ENCODE results near the gene SAFB.

The SAFB gene

DNA sequence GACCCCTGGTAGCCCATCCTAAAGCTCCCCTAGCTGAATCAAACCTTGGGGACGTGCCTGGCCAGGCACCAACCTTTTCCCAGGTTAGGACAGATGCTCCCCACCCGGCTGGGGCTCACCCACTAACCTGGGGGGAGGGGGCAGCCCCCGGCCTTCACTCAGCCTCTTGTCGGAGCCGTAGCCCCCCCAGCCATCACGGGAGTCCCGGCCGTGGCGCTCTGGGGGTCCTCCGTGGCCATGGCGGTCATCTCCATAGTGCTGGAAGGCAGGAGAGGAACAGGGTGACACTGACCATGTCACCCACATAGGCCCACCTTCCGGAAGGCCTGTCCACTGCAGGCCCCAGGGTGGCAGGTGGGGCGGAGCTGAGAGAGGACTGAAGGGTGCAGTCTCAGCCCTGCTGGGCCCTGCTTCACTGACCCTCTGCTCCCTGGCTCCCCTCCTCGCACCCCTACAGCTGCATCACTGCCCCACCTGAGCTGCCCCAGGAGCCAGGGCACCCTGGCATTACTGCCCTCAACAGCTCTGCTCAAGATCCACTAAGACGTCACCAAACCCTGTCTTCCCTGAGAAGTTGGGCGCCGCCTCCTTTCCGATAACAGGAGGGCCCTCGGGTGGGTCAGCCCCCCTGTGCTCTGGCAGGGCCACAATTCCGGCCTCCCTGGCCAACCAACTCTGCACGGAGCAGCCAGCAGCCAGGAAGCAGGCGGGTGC lies 32.6 kb upstream of the SAFB start:
- TF ChIP-seq CTCF (IDR thresholded peaks at IDR 0.05; ENCODE audit: low read depth, low read length) = no peak
- no peak overlapping the region for H3K4me3 ChIP-seq (ENCODE audit: low read depth, low read length)

- H3K4me3 ChIP-seq (ENCODE audit: low read depth, low read length) = no peak overlapping the region
- no peak for TF ChIP-seq CTCF (IDR thresholded peaks at IDR 0.05; ENCODE audit: low read depth, low read length)
Observed at GRCh38 chr19:5590865-5591154, 32.1 kb upstream of the SAFB start.

GRCh38 chr19:5591476-5591875 lies 31.4 kb upstream of the SAFB start:
- no peak overlapping the region for H3K4me3 ChIP-seq (ENCODE audit: low read depth, low read length)
- TF ChIP-seq CTCF (IDR thresholded peaks at IDR 0.05; ENCODE audit: low read depth, low read length) = no peak

- H3K4me3 ChIP-seq (ENCODE audit: low read depth, low read length) = no peak overlapping the region
- TF ChIP-seq CTCF (IDR thresholded peaks at IDR 0.05; ENCODE audit: low read depth, low read length) = no peak
Observed at GRCh38 chr19:5592531-5593342, 30.1 kb upstream of the SAFB start.

DNA sequence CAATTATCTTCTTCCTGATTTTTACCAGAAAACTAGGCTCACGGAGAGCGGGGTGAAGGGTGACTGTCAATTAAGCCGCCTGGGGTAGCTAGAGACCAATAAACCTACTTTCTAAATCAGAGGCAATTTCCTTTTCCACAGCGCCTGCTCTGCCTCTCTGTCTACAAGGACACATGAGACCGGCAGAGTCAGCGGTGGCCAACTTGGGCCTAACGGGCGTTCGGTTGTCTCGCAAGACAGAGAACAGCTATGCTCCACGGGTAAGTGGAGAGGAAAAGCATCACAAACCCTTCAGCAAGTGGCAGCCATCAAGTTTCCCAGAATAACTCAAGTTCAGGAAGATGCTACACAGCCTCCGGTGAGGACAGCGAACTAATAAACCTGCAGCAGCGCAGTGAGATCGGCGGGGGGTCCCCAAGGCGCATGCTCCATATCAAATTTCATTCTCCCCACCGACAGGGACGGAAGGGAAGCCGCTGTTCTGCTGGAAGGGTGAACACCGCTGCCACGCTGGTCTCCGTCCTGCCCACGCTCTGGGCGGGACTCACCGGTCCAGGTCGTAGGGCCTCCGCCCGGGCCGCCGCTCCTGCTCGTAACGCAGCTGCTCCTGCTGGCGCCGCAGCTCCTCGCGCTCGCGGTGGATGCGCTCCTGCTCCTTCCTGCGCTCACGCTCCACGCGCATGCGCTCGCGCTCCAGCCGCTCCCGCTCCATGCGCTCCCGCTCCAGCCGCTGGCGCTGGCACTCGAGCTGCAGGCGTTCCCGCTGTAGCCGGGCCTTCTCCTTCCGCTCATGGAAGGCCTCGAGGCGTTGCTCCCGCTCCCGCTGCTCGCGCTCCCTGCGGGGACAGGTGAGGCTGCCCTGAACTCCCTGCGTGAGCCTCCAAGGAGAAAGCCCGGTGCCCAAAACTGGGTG lies 29.3 kb upstream of the SAFB start:
- H3K4me3 ChIP-seq (ENCODE audit: low read depth, low read length) = no peak overlapping the region
- no peak for TF ChIP-seq CTCF (IDR thresholded peaks at IDR 0.05; ENCODE audit: low read depth, low read length)

- TF ChIP-seq CTCF (IDR thresholded peaks at IDR 0.05; ENCODE audit: low read depth, low read length) = no peak
- H3K4me3 ChIP-seq (ENCODE audit: low read depth, low read length) = no peak overlapping the region
Observed at GRCh38 chr19:5594521-5594950, 28.3 kb upstream of the SAFB start.

Measured in WI38 (cell line).